Activated CD8-positive, alpha-beta memory T cell treated with anti-CD3 and anti-CD28 coated beads, Interleukin-2, amount 10 ng/mL, durations not matched to agents 7 days and 5 days (primary cell): ENCODE results near the gene AK5. TPM values are rescaled to one million over a fixed set of nuclear protein-coding genes. Genes with fewer than 3 reads are reported as not detected.

Experiments used
- ATAC-seq: fragments of 150-1000 bp; cut with Tn5 transposase; one replicate; pipeline ENCODE4 v1.10.0; 2021; ENCODE audit warnings: moderate library complexity
- CTCF ChIA-PET: fragments of 350-600 bp; sonication (Branson Sonifier 250); formaldehyde crosslinking; loops from one replicate; lab custom pipeline; 2021; ENCODE audit warnings: antibody characterized with exemption; lab: Charles Lee
- DNase-seq: peaks from one replicate; pipeline ENCODE4 v3.0.0-alpha.2; 2020
- H3K27ac Mint-ChIP-seq: one replicate; pipeline ENCODE4 v1.8.0; 2021; ENCODE audit warnings: mild to moderate bottlenecking, mixed read lengths
- H3K27me3 Mint-ChIP-seq: one replicate; pipeline ENCODE4 v1.8.0; 2021; ENCODE audit warnings: mixed read lengths
- H3K36me3 Mint-ChIP-seq: one replicate; pipeline ENCODE4 v1.8.0; 2021; ENCODE audit warnings: mild to moderate bottlenecking, mixed read lengths
- H3K4me1 Mint-ChIP-seq: one replicate; pipeline ENCODE4 v1.8.0; 2021; ENCODE audit warnings: mixed read lengths
- H3K4me3 Mint-ChIP-seq: one replicate; pipeline ENCODE4 v1.8.0; 2021; ENCODE audit warnings: mild to moderate bottlenecking, moderate library complexity, mixed read lengths
- H3K9me3 Mint-ChIP-seq: one replicate; pipeline ENCODE4 v1.8.0; 2022; ENCODE audit warnings: low read depth, mixed read lengths
- total RNA-seq, 2 experiments: library from RNA; stranded (reverse); gene quantifications; one replicate each; pipeline ENCODE4 v1.2.3, GENCODE V29; 2021

Gene AK5
- total RNA-seq, 2 experiments from 2014 or later = not detected

- no peaks in the 10 kb centered on the region for H3K9me3 Mint-ChIP-seq
- CTCF ChIA-PET = no interaction called here
- no peak for ATAC-seq
Observed at GRCh38 chr1:77378723-77379535, 97.1 kb downstream of the AK5 start.

GRCh38 chr1:77382366-77382765, 100.5 kb downstream of the AK5 start:
- Mint-ChIP-seq H3K4me3 (no peak overlapping the region), H3K27ac (no peak overlapping the region), H3K27me3 (no peaks in the 10 kb centered on the region), H3K9me3 (no peaks in the 10 kb centered on the region), H3K4me1 (no peaks in the 10 kb centered on the region), H3K36me3 (no peaks in the 10 kb centered on the region)
- ATAC-seq (no peak), DNase-seq (no peak)
- CTCF ChIA-PET = no interaction called here

More at GRCh38 chr1:77378723-77379535, 97.1 kb downstream of the AK5 start:
- H3K4me3 Mint-ChIP-seq = no peak overlapping the region
- no peaks in the 10 kb centered on the region for H3K27me3 Mint-ChIP-seq
- no peak overlapping the region for H3K27ac Mint-ChIP-seq
- H3K4me1 Mint-ChIP-seq = no peaks in the 10 kb centered on the region
- no peaks in the 10 kb centered on the region for H3K36me3 Mint-ChIP-seq
- no peak for DNase-seq

- CTCF ChIA-PET = no interaction called here
- no peaks in the 10 kb centered on the region for H3K9me3 Mint-ChIP-seq
Observed at GRCh38 chr1:77383236-77383635, 101.4 kb downstream of the AK5 start.

GRCh38 chr1:77385551-77385950, 103.7 kb downstream of the AK5 start:
- no peak overlapping the region for H3K4me3 Mint-ChIP-seq
- CTCF ChIA-PET = no interaction called here

More at GRCh38 chr1:77383236-77383635, 101.4 kb downstream of the AK5 start:
- Mint-ChIP-seq H3K27ac (no peak overlapping the region), H3K36me3 (no peaks in the 10 kb centered on the region), H3K4me3 (no peak overlapping the region), H3K27me3 (no peaks in the 10 kb centered on the region), H3K4me1 (no peaks in the 10 kb centered on the region)
- DNase-seq (no peak), ATAC-seq (no peak)

GRCh38 chr1:77386276-77386675, 104.5 kb downstream of the AK5 start:
- no peaks in the 10 kb centered on the region for H3K36me3 Mint-ChIP-seq
- H3K9me3 Mint-ChIP-seq = no peaks in the 10 kb centered on the region
- peaks cover 4% of the 10 kb centered on the region for H3K27me3 Mint-ChIP-seq
- DNase-seq = no peak
- CTCF ChIA-PET = no interaction called here
- no peak overlapping the region for H3K27ac Mint-ChIP-seq
- H3K4me1 Mint-ChIP-seq = no peaks in the 10 kb centered on the region
- H3K4me3 Mint-ChIP-seq = no peak overlapping the region
- ATAC-seq = no peak

More at GRCh38 chr1:77385551-77385950, 103.7 kb downstream of the AK5 start:
- Mint-ChIP-seq H3K27me3 (peaks cover 4% of the 10 kb centered on the region), H3K4me1 (no peaks in the 10 kb centered on the region), H3K9me3 (no peaks in the 10 kb centered on the region), H3K36me3 (no peaks in the 10 kb centered on the region), H3K27ac (no peak overlapping the region)
- no peak for DNase-seq
- no peak for ATAC-seq

- Mint-ChIP-seq H3K27ac (no peak overlapping the region), H3K27me3 (peaks cover 4% of the 10 kb centered on the region), H3K9me3 (no peaks in the 10 kb centered on the region), H3K4me3 (no peak overlapping the region), H3K4me1 (no peaks in the 10 kb centered on the region), H3K36me3 (no peaks in the 10 kb centered on the region)
- CTCF ChIA-PET = no interaction called here
- DNase-seq (no peak), ATAC-seq (no peak)
Observed at GRCh38 chr1:77387553-77387952, 105.7 kb downstream of the AK5 start.

- ATAC-seq (no peak), DNase-seq (no peak)
- Mint-ChIP-seq H3K27ac (no peak overlapping the region), H3K36me3 (no peaks in the 10 kb centered on the region), H3K4me1 (no peaks in the 10 kb centered on the region), H3K9me3 (no peaks in the 10 kb centered on the region), H3K27me3 (peaks cover 4% of the 10 kb centered on the region), H3K4me3 (no peak overlapping the region)
- CTCF ChIA-PET = no interaction called here
Observed at GRCh38 chr1:77388661-77389060, 106.8 kb downstream of the AK5 start.

- H3K9me3 Mint-ChIP-seq = no peaks in the 10 kb centered on the region
- no peaks in the 10 kb centered on the region for H3K4me1 Mint-ChIP-seq
- H3K4me3 Mint-ChIP-seq = no peak overlapping the region
- no peak for ATAC-seq
- CTCF ChIA-PET = no interaction called here
- H3K27ac Mint-ChIP-seq = no peak overlapping the region
- H3K36me3 Mint-ChIP-seq = no peaks in the 10 kb centered on the region
- no peak for DNase-seq
- H3K27me3 Mint-ChIP-seq = peaks cover 4% of the 10 kb centered on the region
Observed at GRCh38 chr1:77392486-77392885, 110.7 kb downstream of the AK5 start.

- peaks cover 3% of the 10 kb centered on the region for H3K27me3 Mint-ChIP-seq
- no peaks in the 10 kb centered on the region for H3K36me3 Mint-ChIP-seq
- ATAC-seq (no peak), DNase-seq (no peak)
- no peak overlapping the region for H3K27ac Mint-ChIP-seq
- H3K4me1 Mint-ChIP-seq = no peaks in the 10 kb centered on the region
- H3K4me3 Mint-ChIP-seq = no peak overlapping the region
- CTCF ChIA-PET = no interaction called here
- no peaks in the 10 kb centered on the region for H3K9me3 Mint-ChIP-seq
Observed at GRCh38 chr1:77394166-77394565, 112.3 kb downstream of the AK5 start.

GRCh38 chr1:77395051-77395450, 113.2 kb downstream of the AK5 start:
- Mint-ChIP-seq H3K4me1 (no peaks in the 10 kb centered on the region), H3K9me3 (no peaks in the 10 kb centered on the region), H3K4me3 (no peak overlapping the region), H3K27me3 (peaks cover 2% of the 10 kb centered on the region), H3K36me3 (no peaks in the 10 kb centered on the region), H3K27ac (no peak overlapping the region)
- DNase-seq (no peak), ATAC-seq (no peak)
- CTCF ChIA-PET = no interaction called here

GRCh38 chr1:77398152-77398551, 116.3 kb downstream of the AK5 start:
- Mint-ChIP-seq H3K27me3 (peaks cover 2% of the 10 kb centered on the region), H3K36me3 (no peaks in the 10 kb centered on the region), H3K4me1 (no peaks in the 10 kb centered on the region), H3K4me3 (no peak overlapping the region), H3K9me3 (no peaks in the 10 kb centered on the region), H3K27ac (no peak overlapping the region)
- CTCF ChIA-PET = no interaction called here
- DNase-seq (no peak), ATAC-seq (no peak)

- CTCF ChIA-PET = no interaction called here
- H3K36me3 Mint-ChIP-seq = no peaks in the 10 kb centered on the region
- H3K27me3 Mint-ChIP-seq = peaks cover 2% of the 10 kb centered on the region
- H3K4me3 Mint-ChIP-seq = no peak overlapping the region
- H3K4me1 Mint-ChIP-seq = no peaks in the 10 kb centered on the region
- DNase-seq (no peak), ATAC-seq (no peak)
- no peaks in the 10 kb centered on the region for H3K9me3 Mint-ChIP-seq
- no peak overlapping the region for H3K27ac Mint-ChIP-seq
Observed at GRCh38 chr1:77399250-77400086, 117.6 kb downstream of the AK5 start.

- CTCF ChIA-PET = no interaction called here
- no peak for ATAC-seq
- Mint-ChIP-seq H3K9me3 (no peaks in the 10 kb centered on the region), H3K36me3 (no peaks in the 10 kb centered on the region), H3K27ac (no peak overlapping the region), H3K4me1 (no peaks in the 10 kb centered on the region), H3K4me3 (no peak overlapping the region), H3K27me3 (peaks cover 2% of the 10 kb centered on the region)
- no peak for DNase-seq
Observed at GRCh38 chr1:77400781-77401180, 119.0 kb downstream of the AK5 start.

- Mint-ChIP-seq H3K9me3 (no peaks in the 10 kb centered on the region), H3K4me1 (no peaks in the 10 kb centered on the region), H3K4me3 (no peak overlapping the region), H3K27ac (no peak overlapping the region), H3K36me3 (no peaks in the 10 kb centered on the region), H3K27me3 (peaks cover 2% of the 10 kb centered on the region)
- CTCF ChIA-PET = no interaction called here
- no peak for DNase-seq
- ATAC-seq = no peak
Observed at GRCh38 chr1:77401384-77401783, 119.6 kb downstream of the AK5 start.
